Adipocyte (in vitro differentiated cells): Measurements from ENCODE around the gene SLC6A8.

Source experiments
- DNase-seq: peaks from one replicate; pipeline ENCODE4 v3.0.0-alpha.2; 2015; ENCODE audit warnings: low read depth
- H3K27me3 ChIP-seq: replicated peaks from 2 replicates; pipeline ENCODE4 v1.7.0; 2013; ENCODE audit warnings: mild to moderate bottlenecking, low read length, moderate library complexity; ENCODE audit not compliant: control insufficient read depth, insufficient read depth
- H3K36me3 ChIP-seq: 2 replicates; pipeline ENCODE4 v1.7.0; 2013; ENCODE audit warnings: low read length, mild to moderate bottlenecking, moderate library complexity; ENCODE audit not compliant: control insufficient read depth, insufficient read depth, severe bottlenecking
- H3K4me1 ChIP-seq: 2 replicates; pipeline ENCODE4 v1.7.0; 2013; ENCODE audit warnings: mild to moderate bottlenecking, low read length, moderate library complexity; ENCODE audit not compliant: control insufficient read depth, insufficient read depth
- H3K4me3 ChIP-seq: 2 replicates; pipeline ENCODE4 v1.7.0; 2013; ENCODE audit warnings: mild to moderate bottlenecking, low read length, moderate library complexity
- H3K9ac ChIP-seq: 2 replicates; pipeline ENCODE4 v1.7.0; 2013; ENCODE audit warnings: mild to moderate bottlenecking, low read length, moderate library complexity
- H3K9me3 ChIP-seq: 2 replicates; pipeline ENCODE4 v1.7.0; 2013; ENCODE audit warnings: mild to moderate bottlenecking, low read length, moderate library complexity; ENCODE audit not compliant: control insufficient read depth

Gene SLC6A8

GRCh38 chrX:153649915-153650782 is 37.6 kb upstream of the SLC6A8 start:
- H3K36me3 ChIP-seq = no peaks in the 10 kb centered on the region
- H3K4me3 ChIP-seq = no peak overlapping the region
- DNase-seq = no peak
- no peak overlapping the region for H3K9ac ChIP-seq
- peaks cover 40% of the 10 kb centered on the region for H3K27me3 ChIP-seq
- no peaks in the 10 kb centered on the region for H3K4me1 ChIP-seq
- H3K9me3 ChIP-seq = peaks cover 17% of the 10 kb centered on the region

DNA sequence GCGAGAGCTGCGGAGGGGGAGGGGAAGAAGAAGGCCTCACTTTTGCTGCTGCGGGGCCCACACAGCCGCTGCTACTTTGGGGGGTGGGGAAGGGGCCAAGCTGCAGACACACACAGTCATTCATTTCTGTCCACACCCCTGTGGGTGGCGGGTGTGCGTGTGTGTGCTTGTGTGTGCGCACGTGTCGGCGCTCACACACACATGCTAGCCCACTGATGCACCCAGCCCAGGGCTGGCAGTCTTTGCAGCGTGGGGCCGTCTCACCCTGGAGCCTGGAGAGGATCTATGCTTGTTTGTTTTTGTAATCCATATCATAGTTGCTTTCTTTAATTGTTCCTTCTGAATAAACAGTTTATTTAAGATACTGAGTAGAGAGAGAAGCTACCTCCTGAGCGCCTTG is 36.8 kb upstream of the SLC6A8 start:
- Histone ChIP-seq H3K36me3 (no peaks in the 10 kb centered on the region), H3K9me3 (peaks cover 17% of the 10 kb centered on the region), H3K4me1 (no peaks in the 10 kb centered on the region), H3K4me3 (no peak overlapping the region), H3K9ac (no peak overlapping the region), H3K27me3 (peaks cover 32% of the 10 kb centered on the region)
- DNase-seq = no peak

DNA sequence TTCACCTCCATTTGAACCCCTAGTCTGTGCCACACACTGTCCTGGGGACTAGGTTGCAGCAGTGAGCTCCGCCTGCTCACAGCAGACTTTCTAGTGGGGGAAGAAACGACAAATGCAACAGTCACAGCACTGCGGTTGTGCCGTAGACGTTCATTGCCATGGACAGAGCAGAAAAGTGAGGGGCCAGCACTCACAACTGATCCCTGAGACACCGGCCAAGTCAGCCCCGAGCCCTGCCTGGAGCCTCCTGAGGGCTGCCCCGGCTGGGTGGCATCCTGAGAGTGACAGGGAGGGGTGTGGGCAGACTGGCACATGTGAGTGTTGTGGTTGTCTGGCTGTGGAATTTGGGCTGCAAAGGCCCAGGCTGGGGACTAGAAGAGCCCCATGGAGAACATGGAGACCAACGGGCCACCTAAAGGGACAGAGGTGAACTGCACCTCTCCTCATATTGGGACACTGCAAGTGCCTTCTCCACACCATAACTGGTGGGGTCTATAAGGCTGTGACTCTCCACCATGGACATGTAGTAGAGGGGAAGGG is 36.1 kb upstream of the SLC6A8 start:
- Histone ChIP-seq H3K27me3 (peaks cover 25% of the 10 kb centered on the region), H3K9me3 (peaks cover 17% of the 10 kb centered on the region), H3K36me3 (no peaks in the 10 kb centered on the region), H3K4me1 (no peaks in the 10 kb centered on the region), H3K9ac (no peak overlapping the region), H3K4me3 (no peak overlapping the region)
- DNase-seq = no peak

DNA sequence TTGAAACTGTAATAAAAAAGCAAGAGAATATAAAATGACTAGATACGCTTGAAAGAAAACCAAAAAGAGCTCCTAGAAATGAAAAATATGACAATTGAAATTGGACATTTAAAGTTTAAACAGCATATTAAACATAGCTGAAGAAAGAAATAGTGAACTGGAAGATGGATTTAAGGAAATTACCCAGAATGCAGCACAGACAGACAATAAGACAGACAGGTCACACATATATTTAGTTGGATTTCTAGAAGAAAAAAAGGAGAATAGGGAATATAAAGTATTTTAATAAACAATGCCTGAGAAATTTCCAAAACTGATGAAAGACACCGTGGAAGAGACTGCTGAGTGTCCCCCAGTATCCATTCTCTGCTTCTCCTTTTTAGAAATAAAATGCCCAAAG is 34.2 kb upstream of the SLC6A8 start:
- H3K9me3 ChIP-seq = peaks cover 17% of the 10 kb centered on the region
- no peak for DNase-seq
- H3K36me3 ChIP-seq = no peaks in the 10 kb centered on the region
- no peak overlapping the region for H3K9ac ChIP-seq
- no peaks in the 10 kb centered on the region for H3K4me1 ChIP-seq
- H3K4me3 ChIP-seq = no peak overlapping the region
- H3K27me3 ChIP-seq = peaks cover 19% of the 10 kb centered on the region

DNA sequence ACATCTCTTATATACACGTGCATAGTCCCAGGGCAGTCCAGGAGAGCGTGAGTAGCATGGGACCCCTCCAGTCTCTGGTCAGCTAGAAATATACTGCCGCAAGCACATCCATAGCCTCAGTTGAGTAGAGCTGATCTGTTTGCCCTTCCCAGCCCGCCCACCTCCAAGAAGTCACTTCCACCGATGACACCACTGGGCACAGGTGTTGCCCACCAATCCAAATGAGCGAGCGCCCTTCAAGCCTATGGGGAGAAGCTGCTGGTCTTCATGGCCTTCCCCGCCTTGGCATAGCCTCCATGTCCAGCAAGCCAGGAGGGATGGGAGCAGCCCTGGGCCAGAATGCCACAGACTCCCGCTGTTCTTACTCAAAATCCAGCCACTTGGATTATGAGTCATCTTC is 30.6 kb upstream of the SLC6A8 start:
- H3K36me3 ChIP-seq = no peaks in the 10 kb centered on the region
- no peak overlapping the region for H3K9ac ChIP-seq
- H3K4me1 ChIP-seq = no peaks in the 10 kb centered on the region
- H3K9me3 ChIP-seq = peaks cover 35% of the 10 kb centered on the region
- no peak for DNase-seq
- no peak overlapping the region for H3K4me3 ChIP-seq
- peaks cover 31% of the 10 kb centered on the region for H3K27me3 ChIP-seq

- no peak for DNase-seq
- Histone ChIP-seq H3K9me3 (peaks cover 26% of the 10 kb centered on the region), H3K9ac (no peak overlapping the region), H3K4me1 (no peaks in the 10 kb centered on the region), H3K4me3 (no peak overlapping the region), H3K27me3 (peaks cover 34% of the 10 kb centered on the region), H3K36me3 (no peaks in the 10 kb centered on the region)
Observed at GRCh38 chrX:153659268-153659667, 28.5 kb upstream of the SLC6A8 start.

DNA sequence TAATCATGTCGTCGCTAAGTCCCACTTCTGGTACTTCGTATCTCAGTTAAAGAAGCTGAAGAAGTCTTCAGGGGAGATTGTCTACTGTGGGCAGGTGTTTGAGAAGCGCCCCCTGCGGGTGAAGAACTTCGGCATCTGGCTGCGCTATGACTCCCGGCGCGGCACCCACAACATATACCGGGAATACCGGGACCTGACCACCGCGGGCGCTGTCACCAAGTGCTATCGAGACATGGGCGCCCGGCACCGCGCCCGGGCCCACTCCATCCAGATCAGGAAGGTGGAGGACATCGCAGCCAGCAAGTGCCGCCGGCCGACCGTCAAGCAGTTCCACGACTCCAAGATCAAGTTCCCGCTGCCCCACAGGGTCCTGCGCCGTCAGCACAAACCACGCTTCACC is 25.5 kb upstream of the SLC6A8 start:
- peaks cover 36% of the 10 kb centered on the region for H3K9me3 ChIP-seq
- no peaks in the 10 kb centered on the region for H3K4me1 ChIP-seq
- no peaks in the 10 kb centered on the region for H3K36me3 ChIP-seq
- peaks cover 49% of the 10 kb centered on the region for H3K27me3 ChIP-seq
- peak; percentile 22 for DNase-seq
- no peak overlapping the region for H3K9ac ChIP-seq
- H3K4me3 ChIP-seq = no peak overlapping the region

GRCh38 chrX:153665726-153666306 is 21.9 kb upstream of the SLC6A8 start:
- Histone ChIP-seq H3K4me3 (no peak overlapping the region), H3K9me3 (peaks cover 29% of the 10 kb centered on the region), H3K9ac (no peak overlapping the region), H3K27me3 (peaks cover 47% of the 10 kb centered on the region), H3K36me3 (no peaks in the 10 kb centered on the region), H3K4me1 (no peaks in the 10 kb centered on the region)
- no peak for DNase-seq

GRCh38 chrX:153667281-153667955 is 20.3 kb upstream of the SLC6A8 start:
- Histone ChIP-seq H3K9me3 (peaks cover 18% of the 10 kb centered on the region), H3K9ac (no peak overlapping the region), H3K36me3 (no peaks in the 10 kb centered on the region), H3K27me3 (peaks cover 45% of the 10 kb centered on the region), H3K4me1 (no peaks in the 10 kb centered on the region), H3K4me3 (no peak overlapping the region)
- DNase-seq = no peak

- Histone ChIP-seq H3K9me3 (peaks cover 18% of the 10 kb centered on the region), H3K36me3 (no peaks in the 10 kb centered on the region), H3K4me1 (no peaks in the 10 kb centered on the region), H3K27me3 (peaks cover 50% of the 10 kb centered on the region), H3K9ac (no peak overlapping the region), H3K4me3 (no peak overlapping the region)
- peak; percentile 82 for DNase-seq
Observed at GRCh38 chrX:153667956-153668396, 19.8 kb upstream of the SLC6A8 start.
